K562 (cell line): ENCODE measurements around the gene KRTAP5-11. TPM values are rescaled to one million over a fixed set of nuclear protein-coding genes. Genes with fewer than 3 reads are reported as not detected.

Experiments used
- ATAC-seq: fragments of 200-7000 bp; cut with Tn5 transposase; 3 replicates; pipeline ENCODE4 v1.9.1; 2020; ENCODE audit warnings: moderate library complexity
- BruUV-seq: library from RNA; stranded (reverse); fragments of 400-500 nt; replicated peaks from 2 replicates; lab custom pipeline; 2021; lab: Mats Ljungman, UMichigan
- CTCF ChIA-PET: fragments of 300-600 bp; formaldehyde crosslinking; extraction: SDS; loops from one replicate; lab custom pipeline; 2021; ENCODE audit warnings: low intra/inter-chr PET ratio; lab: Yijun Ruan, JAX
- POLR2A ChIA-PET: fragments of 300-600, 350-650 bp; sonication (Branson Sonifier 250); formaldehyde crosslinking; extraction: SDS; loops from one replicate; lab custom pipeline; 2021; ENCODE audit warnings: antibody characterized with exemption, inconsistent platforms; lab: Yijun Ruan, JAX
- DNase-seq, 4 experiments: peaks; one replicate each; pipeline versions ENCODE4 v3.0.0 to v3.0.0-alpha.2; 2011 to 2018; ENCODE audit warnings: low spot score in 3 of 4, mixed read lengths in 3 of 4; ENCODE audit errors: extremely low read depth in 1 of 4
- FAIRE-seq: peaks from 2 replicates; lab custom pipeline; 2011; peaks lifted over from hg19 to GRCh38; lab: Jason Lieb, UNC
- H2AFZ ChIP-seq: 2 replicates; pipeline ENCODE4 v1.6.0; 2011; ENCODE audit warnings: low read depth, low read length, control low read depth, inconsistent platforms
- H3K27ac ChIP-seq: fragments of 200-600 bp; 3 replicates; pipeline ENCODE4 v1.8.0; 2011; ENCODE audit warnings: low read depth, mild to moderate bottlenecking, control low read depth, inconsistent platforms, low read length, moderate library complexity, mixed read lengths; ENCODE audit errors: extremely low read depth
- H3K27me3 ChIP-seq, 2 experiments: fragments of 300-600 bp in 1 of 2; 2 replicates in 1 of 2; 3 replicates in 1 of 2; pipeline versions ENCODE4 v1.6.0 to v1.8.0; 2011; ENCODE audit warnings: inconsistent platforms in 2 of 2, low read length in 2 of 2, mild to moderate bottlenecking in 1 of 2, mixed read lengths in 1 of 2, moderate library complexity in 1 of 2; ENCODE audit not compliant: control insufficient read depth in 2 of 2, insufficient read depth in 2 of 2
- H3K36me3 ChIP-seq: fragments of 300-600 bp; 3 replicates; pipeline ENCODE4 v1.8.0; 2011; ENCODE audit warnings: mild to moderate bottlenecking, low read length, inconsistent platforms; ENCODE audit not compliant: control insufficient read depth, insufficient read depth
- H3K4me1 ChIP-seq, 2 experiments: fragments of 200-600 bp in 1 of 2; replicated peaks in 1 of 2; 2 replicates in 1 of 2; 3 replicates in 1 of 2; pipeline versions ENCODE4 v1.5.1 to v1.8.0; 2011; ENCODE audit warnings: inconsistent platforms in 2 of 2, low read length in 2 of 2, mild to moderate bottlenecking in 1 of 2, mixed read lengths in 1 of 2, moderate library complexity in 1 of 2; ENCODE audit not compliant: control insufficient read depth in 2 of 2, insufficient read depth in 2 of 2
- H3K4me2 ChIP-seq: 2 replicates; pipeline ENCODE4 v1.6.1; 2011; ENCODE audit warnings: low read length, control low read depth, inconsistent platforms, mixed read lengths; ENCODE audit not compliant: insufficient read depth
- H3K4me3 ChIP-seq: fragments of 200-600 bp; sonication (generic), shearing (Covaris generic); 2 replicates; pipeline ENCODE4 v1.5.1; 2016; ENCODE audit warnings: control low read depth, inconsistent platforms
- H3K79me2 ChIP-seq: fragments of 200-600 bp; 3 replicates; pipeline ENCODE4 v1.8.0; 2011; ENCODE audit warnings: low read length, inconsistent platforms; ENCODE audit not compliant: control insufficient read depth, insufficient read depth
- H3K9ac ChIP-seq, 2 experiments: 2 replicates each; pipeline versions ENCODE4 v1.6.0 to v1.6.1; 2011; ENCODE audit warnings: low read depth in 2 of 2, low read length in 2 of 2, control low read depth in 1 of 2, inconsistent platforms in 1 of 2, mild to moderate bottlenecking in 1 of 2, mixed read lengths in 1 of 2; ENCODE audit not compliant: insufficient read depth in 1 of 2
- H3K9me1 ChIP-seq: one replicate; pipeline ENCODE4 v1.6.0; 2011; ENCODE audit warnings: inconsistent platforms, mild to moderate bottlenecking, low read length, moderate library complexity; ENCODE audit not compliant: control insufficient read depth, insufficient read depth
- H3K9me3 ChIP-seq: replicated peaks from 2 replicates; pipeline ENCODE4 v1.5.1; 2011; ENCODE audit warnings: low read depth, low read length, inconsistent platforms; ENCODE audit not compliant: control insufficient read depth, insufficient read depth
- H4K20me1 ChIP-seq: replicated peaks from 2 replicates; pipeline ENCODE4 v1.6.1; 2011; ENCODE audit warnings: low read length, inconsistent platforms, mixed read lengths; ENCODE audit not compliant: control insufficient read depth, insufficient read depth
- CBX1 ChIP-seq: sonication (generic); IDR thresholded peaks from 2 replicates; pipeline ENCODE4 v1.6.1; 2016; ENCODE audit warnings: antibody characterized with exemption, low read depth, mild to moderate bottlenecking
- CTBP1 ChIP-seq: fragments of 450-650 bp; IDR thresholded peaks from 2 replicates; pipeline ENCODE4 v1.6.1; 2016; ENCODE audit warnings: borderline replicate concordance
- HSF4 ChIP-seq: fragments of 250-450 bp; sonication (Bioruptor Pico); IDR thresholded peaks from 2 replicates; pipeline ENCODE4 v2.1.2; 2022; ENCODE audit warnings: mild to moderate bottlenecking, moderate library complexity, borderline replicate concordance
- RBFOX2 ChIP-seq: fragments of 200-400 bp; formaldehyde crosslinking; IDR thresholded peaks from 2 replicates; pipeline ENCODE4 v1.6.1; 2017; ENCODE audit warnings: low read depth, mild to moderate bottlenecking, low read length, moderate library complexity
- SREBF1 ChIP-seq: fragments of 150-350 bp; IDR thresholded peaks from 2 replicates; pipeline ENCODE4 v1.6.1; 2014; ENCODE audit warnings: antibody characterized with exemption, low read depth, low read length, borderline replicate concordance
- TEAD1 ChIP-seq, 2 experiments: fragments of 450-650 bp in 1 of 2; sonication (generic) in 1 of 2; formaldehyde crosslinking; IDR thresholded peaks; 2 replicates each; pipeline versions ENCODE4 v1.4.0 to v1.8.0; 2020 to 2022; ENCODE audit warnings: mild to moderate bottlenecking in 2 of 2, missing genetic modification reagents in 1 of 2
- WHSC1 ChIP-seq: IDR thresholded peaks from one replicate; pipeline ENCODE4 v1.6.1; 2012; ENCODE audit warnings: low read length, control low read depth, inconsistent platforms
- YBX1 ChIP-seq: fragments of 450-650 bp; IDR thresholded peaks from 2 replicates; pipeline ENCODE4 v1.7.1; 2016; ENCODE audit warnings: mild to moderate bottlenecking
- ZEB2 ChIP-seq: fragments of 450-650 bp; IDR thresholded peaks from 2 replicates; pipeline ENCODE4 v1.6.1; 2016
- ZNF217 ChIP-seq: sonication (generic); formaldehyde crosslinking; IDR thresholded peaks from 2 replicates; pipeline ENCODE4 v1.8.0; 2022; ENCODE audit warnings: mild to moderate bottlenecking, missing genetic modification reagents
- WGBS: fragments of 100-300 bp; shearing (Covaris generic); methylation state at CpG from one replicate; pipeline ENCODE4 v1.1.6; 2016; ENCODE audit warnings: low coverage, mixed read lengths; ENCODE audit not compliant: insufficient coverage; ENCODE audit errors: missing lambda C conversion rate; 5-methylcytosine and 5-hydroxymethylcytosine counted together
- in situ Hi-C: fragments of 300-500 bp; cut with MboI; formaldehyde crosslinking; loops from 4 replicates; pipeline ENCODE4 v1.15.0; 2018; ENCODE audit warnings: inconsistent platforms, mixed read lengths
- intact Hi-C: fragments of 100-400 bp; cut with micrococcal nuclease; formaldehyde crosslinking; loops from 2 replicates; pipeline ENCODE4 v1.14.2; 2022
- polyA plus RNA-seq, 8 experiments: library from polyadenylated mRNA; depleted of rRNA in 4 of 8; stranded (reverse) in 5 of 8; unstranded in 3 of 8; fragments of >200 nt; fragmentation: Nextera tagmentation in 2 of 8; fragmentation: Illumina TruSeq in 1 of 8; extraction: Ambion mirVana in 2 of 8; extraction: Trizol in 1 of 8; gene quantifications; 2 replicates each; pipeline versions ENCODE4 v1.2.1 to v1.2.3, GENCODE V29; 2011 to 2014; ENCODE audit warnings: inconsistent platforms in 1 of 8, missing spikeins in 1 of 8
- total RNA-seq, 7 experiments: library from RNA; depleted of rRNA in 6 of 7; stranded (reverse); fragments of >200 nt in 6 of 7; fragmentation: Illumina TruSeq in 2 of 7; extraction: Trizol in 2 of 7; gene quantifications; 2 replicates each; pipeline versions ENCODE4 v1.2.1 to v1.2.3, GENCODE V29; 2011 to 2021; ENCODE audit warnings: low replicate concordance in 1 of 7
- TF ChIP-seq, protein P1 (sequence below), 2 experiments: fragments of 450-650 bp; formaldehyde crosslinking in 1 of 2; IDR thresholded peaks; 2 replicates each; pipeline versions ENCODE4 v1.4.0 to v1.6.1; 2014 to 2020; ENCODE audit warnings: mild to moderate bottlenecking in 2 of 2, borderline replicate concordance in 1 of 2, low read depth in 1 of 2

Gene KRTAP5-11
- total and polyA plus RNA-seq, 9 of the 15 experiments (the other 6 are each of a cell fraction or from before 2014, with no cell fraction given): not detected

DNA sequence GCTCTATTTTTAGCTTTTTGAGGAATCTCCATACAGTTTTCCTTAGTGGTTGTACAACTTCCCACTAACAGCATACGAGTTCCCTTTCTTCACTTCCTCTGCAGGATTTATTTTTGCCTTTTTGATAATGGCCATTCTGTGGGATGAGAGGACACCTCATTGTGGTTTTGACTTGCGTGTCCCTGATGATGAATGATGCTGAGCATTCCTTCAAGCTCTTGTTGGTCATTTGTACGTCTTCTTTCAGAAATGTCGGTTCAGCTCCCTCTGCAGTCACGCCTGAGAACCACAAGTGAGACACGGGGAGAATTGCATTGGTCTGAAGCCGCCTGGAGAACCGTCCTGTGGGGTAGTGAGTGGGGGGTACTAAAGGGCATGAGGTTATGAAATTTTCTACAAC lies 19.3 kb downstream of the KRTAP5-11 start:
- ChIA-PET CTCF (interaction anchor here (0.7 kb wide), 1 partner anchor 182 kb away, joined by 3 read pairs; no protein-coding TSS in a partner anchor), POLR2A (interaction anchor here (0.8 kb wide), 1 partner anchor 10 kb away, joined by 3 read pairs; no protein-coding TSS in a partner anchor)
- intact Hi-C loops (no loop called here), in situ Hi-C loops (no loop called here)
- ATAC-seq: peak; percentile 87
- H2AFZ ChIP-seq: no peak overlapping the region
- H3K36me3 ChIP-seq: no peaks in the 10 kb centered on the region
- no peak overlapping the region for H3K9ac ChIP-seq
- DNase-seq: peak; percentile 41 to 65 (median 52)
- peak; percentile 84 for FAIRE-seq
- H3K4me3 ChIP-seq: no peak overlapping the region
- under 1% methylated on average over 8 of the region's 8 CpGs for WGBS
- no TSS peak for BruUV-seq
- no peaks in the 10 kb centered on the region for H3K9me1 ChIP-seq
- no peak overlapping the region for H3K27ac ChIP-seq
- no peaks in the 10 kb centered on the region for H3K4me1 ChIP-seq
- H3K27me3 ChIP-seq: peaks cover 7 to 26% of the 10 kb centered on the region in 2 experiments; a peak in 4 of 5 replicates
- no peaks in the 10 kb centered on the region for H3K9me3 ChIP-seq
- H3K4me2 ChIP-seq: no peak overlapping the region
- H3K79me2 ChIP-seq: no peaks in the 10 kb centered on the region
- H4K20me1 ChIP-seq: no peaks in the 10 kb centered on the region
- TF ChIP-seq ZNF217 (CRISPR knock-in tag): no peak
- TF ChIP-seq SREBF1: no peak
- no peak for TF ChIP-seq HSF4 (CRISPR knock-in tag)
- TF ChIP-seq ZEB2: 0 out of 2 replicates have a peak, but pooled peaks have one; percentile 16
- no peak for TF ChIP-seq RBFOX2
- TF ChIP-seq WHSC1: no peak
- TF ChIP-seq CTBP1: peak; percentile 53; the same call in 1 of the 2 replicates
- 0 out of 4 replicates have a peak, but pooled peaks of 1 of the 2 experiments have one; percentile 32 for TF ChIP-seq TEAD1 (CRISPR knock-in tag; IDR thresholded peaks at IDR 0.05)
- TF ChIP-seq CBX1: no peak
- TF ChIP-seq YBX1: no peak
- TF ChIP-seq, protein P1, sequence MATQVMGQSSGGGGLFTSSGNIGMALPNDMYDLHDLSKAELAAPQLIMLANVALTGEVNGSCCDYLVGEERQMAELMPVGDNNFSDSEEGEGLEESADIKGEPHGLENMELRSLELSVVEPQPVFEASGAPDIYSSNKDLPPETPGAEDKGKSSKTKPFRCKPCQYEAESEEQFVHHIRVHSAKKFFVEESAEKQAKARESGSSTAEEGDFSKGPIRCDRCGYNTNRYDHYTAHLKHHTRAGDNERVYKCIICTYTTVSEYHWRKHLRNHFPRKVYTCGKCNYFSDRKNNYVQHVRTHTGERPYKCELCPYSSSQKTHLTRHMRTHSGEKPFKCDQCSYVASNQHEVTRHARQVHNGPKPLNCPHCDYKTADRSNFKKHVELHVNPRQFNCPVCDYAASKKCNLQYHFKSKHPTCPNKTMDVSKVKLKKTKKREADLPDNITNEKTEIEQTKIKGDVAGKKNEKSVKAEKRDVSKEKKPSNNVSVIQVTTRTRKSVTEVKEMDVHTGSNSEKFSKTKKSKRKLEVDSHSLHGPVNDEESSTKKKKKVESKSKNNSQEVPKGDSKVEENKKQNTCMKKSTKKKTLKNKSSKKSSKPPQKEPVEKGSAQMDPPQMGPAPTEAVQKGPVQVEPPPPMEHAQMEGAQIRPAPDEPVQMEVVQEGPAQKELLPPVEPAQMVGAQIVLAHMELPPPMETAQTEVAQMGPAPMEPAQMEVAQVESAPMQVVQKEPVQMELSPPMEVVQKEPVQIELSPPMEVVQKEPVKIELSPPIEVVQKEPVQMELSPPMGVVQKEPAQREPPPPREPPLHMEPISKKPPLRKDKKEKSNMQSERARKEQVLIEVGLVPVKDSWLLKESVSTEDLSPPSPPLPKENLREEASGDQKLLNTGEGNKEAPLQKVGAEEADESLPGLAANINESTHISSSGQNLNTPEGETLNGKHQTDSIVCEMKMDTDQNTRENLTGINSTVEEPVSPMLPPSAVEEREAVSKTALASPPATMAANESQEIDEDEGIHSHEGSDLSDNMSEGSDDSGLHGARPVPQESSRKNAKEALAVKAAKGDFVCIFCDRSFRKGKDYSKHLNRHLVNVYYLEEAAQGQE (IDR thresholded peaks at IDR 0.05; ENCODE audit: borderline replicate concordance): peak; percentile 30; the same call in 1 of the 2 replicates
- TF ChIP-seq, protein P1 (CRISPR knock-in tag; IDR thresholded peaks at IDR 0.05; ENCODE audit: low read depth): no peak
